ENCODE data around the gene OVOL3. TPM values are rescaled to one million over a fixed set of nuclear protein-coding genes. Genes with fewer than 3 reads are reported as not detected.
A peak's percentile ranks its signal among the peaks of the same experiment; 100 is the strongest.

Gene OVOL3
- total RNA-seq, 1 donor from 2014 or later: not detected

- peaks cover 20% of the 10 kb centered on the region for H3K4me1 Mint-ChIP-seq (ENCODE audit: low read depth)
- no peak for TF ChIP-seq CTCF (IDR thresholded peaks at IDR 0.05)
- H3K27ac Mint-ChIP-seq (ENCODE audit: unreplicated experiment): peak overlapping the region; percentile 98
- H3K4me3 Mint-ChIP-seq (ENCODE audit: unreplicated experiment): peak overlapping the region; percentile 97
- no peak for DNase-seq (ENCODE audit: low spot score)
- H3K9me3 Mint-ChIP-seq (ENCODE audit: low read depth): no peaks in the 10 kb centered on the region
- no peaks in the 10 kb centered on the region for H3K27me3 Mint-ChIP-seq (ENCODE audit: low read depth)
- peaks cover 25% of the 10 kb centered on the region for H3K36me3 Mint-ChIP-seq (ENCODE audit: low read depth)
These were observed 30.3 kb downstream of the OVOL3 start for GRCh38 chr19:36141039-36141927.

GRCh38 chr19:36142046-36142445 lies 31.1 kb downstream of the OVOL3 start:
- TF ChIP-seq CTCF (IDR thresholded peaks at IDR 0.05): no peak

GRCh38 chr19:36142496-36142895 lies 31.6 kb downstream of the OVOL3 start:
- H3K36me3 Mint-ChIP-seq (ENCODE audit: low read depth): peaks cover 34% of the 10 kb centered on the region
- no peak overlapping the region for H3K27ac Mint-ChIP-seq (ENCODE audit: unreplicated experiment)

More at GRCh38 chr19:36142046-36142445, 31.1 kb downstream of the OVOL3 start:
- Mint-ChIP-seq H3K27ac (ENCODE audit: unreplicated experiment) (peak overlapping the region; percentile 71), H3K4me1 (ENCODE audit: low read depth) (peaks cover 12% of the 10 kb centered on the region), H3K36me3 (ENCODE audit: low read depth) (peaks cover 32% of the 10 kb centered on the region), H3K9me3 (ENCODE audit: low read depth) (no peaks in the 10 kb centered on the region), H3K4me3 (ENCODE audit: unreplicated experiment) (peak overlapping the region; percentile 97), H3K27me3 (ENCODE audit: low read depth) (no peaks in the 10 kb centered on the region)
- no peak for DNase-seq (ENCODE audit: low spot score)

GRCh38 chr19:36144624-36145023 lies 33.7 kb downstream of the OVOL3 start:
- H3K36me3 Mint-ChIP-seq (ENCODE audit: low read depth): peaks cover 43% of the 10 kb centered on the region
- H3K4me1 Mint-ChIP-seq (ENCODE audit: low read depth): peaks cover 10% of the 10 kb centered on the region
- no peak overlapping the region for H3K27ac Mint-ChIP-seq (ENCODE audit: unreplicated experiment)
- DNase-seq (ENCODE audit: low spot score): no peak
- H3K27me3 Mint-ChIP-seq (ENCODE audit: low read depth): no peaks in the 10 kb centered on the region
- H3K4me3 Mint-ChIP-seq (ENCODE audit: unreplicated experiment): no peak overlapping the region
- H3K9me3 Mint-ChIP-seq (ENCODE audit: low read depth): no peaks in the 10 kb centered on the region
- TF ChIP-seq CTCF (IDR thresholded peaks at IDR 0.05): no peak

More at GRCh38 chr19:36142496-36142895, 31.6 kb downstream of the OVOL3 start:
- Mint-ChIP-seq H3K27me3 (ENCODE audit: low read depth) (no peaks in the 10 kb centered on the region), H3K4me3 (ENCODE audit: unreplicated experiment) (no peak overlapping the region), H3K9me3 (ENCODE audit: low read depth) (no peaks in the 10 kb centered on the region), H3K4me1 (ENCODE audit: low read depth) (peaks cover 10% of the 10 kb centered on the region)
- no peak for TF ChIP-seq CTCF (IDR thresholded peaks at IDR 0.05)
- DNase-seq (ENCODE audit: low spot score): no peak

GRCh38 chr19:36149673-36150406 lies 38.9 kb downstream of the OVOL3 start:
- Mint-ChIP-seq H3K27ac (ENCODE audit: unreplicated experiment) (no peak overlapping the region), H3K27me3 (ENCODE audit: low read depth) (no peaks in the 10 kb centered on the region), H3K36me3 (ENCODE audit: low read depth) (peaks cover 40% of the 10 kb centered on the region), H3K4me3 (ENCODE audit: unreplicated experiment) (no peak overlapping the region), H3K4me1 (ENCODE audit: low read depth) (no peaks in the 10 kb centered on the region), H3K9me3 (ENCODE audit: low read depth) (no peaks in the 10 kb centered on the region)
- no peak for TF ChIP-seq CTCF (IDR thresholded peaks at IDR 0.05)
- no peak for DNase-seq (ENCODE audit: low spot score)

Measured in chondrocyte (in vitro differentiated cells).